HL-60 (cell line): ENCODE measurements around the gene TOMM34.

Experiments used
- CTCF ChIP-seq: IDR thresholded peaks from one replicate; pipeline ENCODE4 v1.5.1; 2011; ENCODE audit warnings: low read length, control low read depth, inconsistent platforms; ENCODE audit not compliant: insufficient read depth
- GABPA ChIP-seq: IDR thresholded peaks from 2 replicates; pipeline ENCODE4 v1.6.1; 2012; ENCODE audit warnings: low read depth

- TF ChIP-seq CTCF, result no peak
- TF ChIP-seq GABPA, result no peak
Observed at GRCh38 chr20:44965651-44966029, 5.4 kb upstream of the TOMM34 start.
